ENCODE data around the gene FAM24A.

FAM24A gene

GRCh38 chr10:122955892-122956291, 45.5 kb downstream of the FAM24A start:
- Mint-ChIP-seq H3K36me3 (ENCODE audit: low read depth) (peaks cover 13% of the 10 kb centered on the region), H3K9me3 (peaks cover 9% of the 10 kb centered on the region), H3K27me3 (peaks cover 6% of the 10 kb centered on the region), H3K27ac (no peak overlapping the region), H3K4me1 (peaks cover 32% of the 10 kb centered on the region), H3K4me3 (no peak overlapping the region)
- ATAC-seq (no peak), DNase-seq (no peak)

- no peak overlapping the region for H3K27ac Mint-ChIP-seq
- no peak for ATAC-seq
- peaks cover 9% of the 10 kb centered on the region for H3K9me3 Mint-ChIP-seq
- H3K4me1 Mint-ChIP-seq, result peaks cover 26% of the 10 kb centered on the region
- H3K27me3 Mint-ChIP-seq, result peaks cover 6% of the 10 kb centered on the region
- H3K36me3 Mint-ChIP-seq (ENCODE audit: low read depth), result peaks cover 6% of the 10 kb centered on the region
- DNase-seq, result no peak
- no peak overlapping the region for H3K4me3 Mint-ChIP-seq
These were observed 47.1 kb downstream of the FAM24A start for GRCh38 chr10:122957474-122957873.

- no peak overlapping the region for H3K4me3 Mint-ChIP-seq
- peaks cover 2% of the 10 kb centered on the region for H3K36me3 Mint-ChIP-seq (ENCODE audit: low read depth)
- ATAC-seq (no peak), DNase-seq (no peak)
- no peaks in the 10 kb centered on the region for H3K4me1 Mint-ChIP-seq
- no peak overlapping the region for H3K27ac Mint-ChIP-seq
- peaks cover 6% of the 10 kb centered on the region for H3K27me3 Mint-ChIP-seq
- peaks cover 18% of the 10 kb centered on the region for H3K9me3 Mint-ChIP-seq
These were observed 52.0 kb downstream of the FAM24A start for GRCh38 chr10:122962405-122962804.

All from activated naive CD8-positive, alpha-beta T cell treated with anti-CD3 and anti-CD28 coated beads, Interleukin-2, amount 50 U/mL, for 24 hours (primary cell).